GM23338 (cell line): ENCODE results near the gene TTC28. TPM values are rescaled to one million over a fixed set of nuclear protein-coding genes. Genes with fewer than 3 reads are reported as not detected.
A peak's percentile ranks its signal among the peaks of the same experiment; 100 is the strongest.

Experiments
- ATAC-seq: fragments of 200-7000 bp; cut with Tn5 transposase; 3 replicates; pipeline ENCODE4 v1.9.1; 2020
- DNase-seq: peaks from one replicate; pipeline ENCODE4 v3.0.0-alpha.2; 2015; ENCODE audit warnings: low spot score
- H2AFZ ChIP-seq: fragments of 200-600 bp; sonication (generic); 2 replicates; pipeline ENCODE4 v1.8.0; 2016; ENCODE audit warnings: antibody characterized with exemption, mild to moderate bottlenecking, moderate library complexity
- H3F3A ChIP-seq: fragments of 200-600 bp; sonication (generic); replicated peaks from 2 replicates; pipeline ENCODE4 v1.8.0; 2017; ENCODE audit warnings: antibody characterized with exemption, mixed run types, low read depth
- H3K27ac ChIP-seq: fragments of 200-600 bp; sonication (generic); 2 replicates; pipeline ENCODE4 v1.6.1; 2016; ENCODE audit warnings: low read depth
- H3K27me3 ChIP-seq: fragments of 200-600 bp; sonication (generic); 2 replicates; pipeline ENCODE4 v1.8.0; 2016; ENCODE audit warnings: mild to moderate bottlenecking, mixed run types, moderate library complexity; ENCODE audit not compliant: insufficient read depth
- H3K36me3 ChIP-seq: fragments of 200-600 bp; sonication (generic); 2 replicates; pipeline ENCODE4 v1.8.0; 2016; ENCODE audit warnings: mild to moderate bottlenecking; ENCODE audit not compliant: insufficient read depth
- H3K4me1 ChIP-seq: fragments of 200-600 bp; sonication (generic); 2 replicates; pipeline ENCODE4 v1.8.0; 2016; ENCODE audit warnings: mild to moderate bottlenecking, moderate library complexity; ENCODE audit not compliant: insufficient read depth
- H3K4me2 ChIP-seq: fragments of 200-600 bp; sonication (generic); 2 replicates; pipeline ENCODE4 v1.7.1; 2017; ENCODE audit warnings: mixed run types
- H3K4me3 ChIP-seq: fragments of 200-600 bp; sonication (generic); 2 replicates; pipeline ENCODE4 v1.6.1; 2016; ENCODE audit warnings: mixed run types
- H3K79me2 ChIP-seq: fragments of 200-600 bp; sonication (generic); replicated peaks from 2 replicates; pipeline ENCODE4 v1.8.0; 2017; ENCODE audit warnings: mild to moderate bottlenecking; ENCODE audit not compliant: insufficient read depth
- H3K9me2 ChIP-seq: fragments of 200-600 bp; sonication (generic); 2 replicates; pipeline ENCODE4 v1.8.0; 2017; ENCODE audit not compliant: insufficient read depth
- H4K20me1 ChIP-seq: fragments of 200-600 bp; sonication (generic); replicated peaks from 2 replicates; pipeline ENCODE4 v1.8.0; 2017; ENCODE audit warnings: mild to moderate bottlenecking; ENCODE audit not compliant: insufficient read depth
- H3K27ac Mint-ChIP-seq: 2 replicates; pipeline ENCODE4 v1.8.0; 2020; ENCODE audit warnings: inconsistent platforms, mild to moderate bottlenecking, moderate library complexity, mixed read lengths
- H3K27me3 Mint-ChIP-seq: 3 replicates; pipeline ENCODE4 v1.8.0; 2022; ENCODE audit warnings: low read depth, mild to moderate bottlenecking, moderate library complexity, mixed read lengths, inconsistent platforms; ENCODE audit not compliant: insufficient read depth, poor library complexity
- H3K36me3 Mint-ChIP-seq: 3 replicates; pipeline ENCODE4 v1.8.0; 2021; ENCODE audit warnings: low read depth, mild to moderate bottlenecking, inconsistent platforms, moderate library complexity, mixed read lengths
- H3K4me1 Mint-ChIP-seq: 3 replicates; pipeline ENCODE4 v1.8.0; 2020; ENCODE audit warnings: mild to moderate bottlenecking, inconsistent platforms, mixed read lengths
- H3K4me3 Mint-ChIP-seq: 3 replicates; pipeline ENCODE4 v1.8.0; 2021; ENCODE audit warnings: moderate library complexity, mild to moderate bottlenecking, inconsistent platforms, mixed read lengths
- H3K9me3 Mint-ChIP-seq: 3 replicates; pipeline ENCODE4 v1.8.0; 2020; ENCODE audit warnings: moderate library complexity, mild to moderate bottlenecking, inconsistent platforms, mixed read lengths
- CREB1 ChIP-seq: fragments of 250-450 bp; sonication (Bioruptor Pico); IDR thresholded peaks from 2 replicates; pipeline ENCODE4 v1.5.0; 2020; ENCODE audit warnings: low read depth, mild to moderate bottlenecking, moderate library complexity
- EZH2 ChIP-seq: fragments of 200-600 bp; sonication (generic); IDR thresholded peaks from one replicate; pipeline ENCODE4 v1.8.0; 2017; ENCODE audit warnings: antibody characterized with exemption, mild to moderate bottlenecking, low read depth; ENCODE audit not compliant: unreplicated experiment
- EZH2phosphoT487 ChIP-seq: fragments of 200-600 bp; sonication (generic); IDR thresholded peaks from one replicate; pipeline ENCODE4 v1.8.1; 2018; ENCODE audit warnings: antibody characterized with exemption; ENCODE audit not compliant: unreplicated experiment
- JUNB ChIP-seq: IDR thresholded peaks from one replicate; pipeline ENCODE4 v1.6.1; 2016; ENCODE audit warnings: antibody characterized with exemption; ENCODE audit not compliant: unreplicated experiment
- NANOG ChIP-seq: IDR thresholded peaks from 2 replicates; pipeline ENCODE4 v1.6.1; 2016; ENCODE audit warnings: antibody characterized with exemption, borderline replicate concordance
- POLR2AphosphoS5 ChIP-seq: IDR thresholded peaks from 2 replicates; pipeline ENCODE4 v1.6.1; 2016; ENCODE audit warnings: antibody characterized with exemption, low read depth
- REST ChIP-seq: IDR thresholded peaks from one replicate; pipeline ENCODE4 v1.6.1; 2018; ENCODE audit warnings: antibody characterized with exemption; ENCODE audit not compliant: unreplicated experiment
- STAT1 ChIP-seq: IDR thresholded peaks from one replicate; pipeline ENCODE4 v1.6.1; 2016; ENCODE audit warnings: antibody characterized with exemption; ENCODE audit not compliant: unreplicated experiment
- ZNF331 ChIP-seq: fragments of 250-450 bp; sonication (Bioruptor Pico); IDR thresholded peaks from 2 replicates; pipeline ENCODE4 v1.5.0; 2020; ENCODE audit warnings: low read depth, mild to moderate bottlenecking, moderate library complexity
- ZNF462 ChIP-seq: fragments of 250-450 bp; sonication (Bioruptor Pico); IDR thresholded peaks from 2 replicates; pipeline ENCODE4 v1.5.0; 2020; ENCODE audit warnings: mild to moderate bottlenecking, moderate library complexity
- polyA plus RNA-seq: library from polyadenylated mRNA; unstranded; fragments of >200 nt; fragmentation: Nextera tagmentation; extraction: Ambion mirVana; gene quantifications from 2 replicates; pipeline ENCODE4 v1.2.1, GENCODE V29; 2016
- total RNA-seq: library from RNA; depleted of rRNA; stranded (reverse); fragments of >200 nt; shearing (Covaris generic); gene quantifications from 2 replicates; pipeline ENCODE4 v1.2.3, GENCODE V29; 2014

TTC28 gene
- total and polyA plus RNA-seq, 2 experiments from 2014 or later: 4.5 to 16.1 TPM

GRCh38 chr22:27973846-27974245, 705.8 kb downstream of the TTC28 start (continued):
- TF ChIP-seq REST: no peak
- TF ChIP-seq CREB1 (CRISPR knock-in tag): no peak
- no peak for TF ChIP-seq STAT1
- TF ChIP-seq EZH2: no peak

- no peak overlapping the region for H3K4me3 Mint-ChIP-seq
- no peak overlapping the region for H3K4me2 ChIP-seq
- H3K27me3 ChIP-seq: no peaks in the 10 kb centered on the region
- H4K20me1 ChIP-seq: no peaks in the 10 kb centered on the region
- H3F3A ChIP-seq: no peaks in the 10 kb centered on the region
- no peaks in the 10 kb centered on the region for H3K9me2 ChIP-seq
- no peak overlapping the region for H3K27ac ChIP-seq
- no peaks in the 10 kb centered on the region for H3K9me3 Mint-ChIP-seq
- no peak overlapping the region for H2AFZ ChIP-seq
- H3K79me2 ChIP-seq: no peaks in the 10 kb centered on the region
- no peak for DNase-seq
- ATAC-seq: peak; percentile 73
- H3K36me3 Mint-ChIP-seq: no peaks in the 10 kb centered on the region; the same call in 1 of the 3 replicates
- peaks cover 4% of the 10 kb centered on the region for H3K27me3 Mint-ChIP-seq
- no peak overlapping the region for H3K4me3 ChIP-seq
- H3K36me3 ChIP-seq: no peaks in the 10 kb centered on the region
- H3K4me1 Mint-ChIP-seq: peaks cover 5% of the 10 kb centered on the region; the same call in 2 of the 3 replicates
- no peak overlapping the region for H3K27ac Mint-ChIP-seq
- H3K4me1 ChIP-seq: no peaks in the 10 kb centered on the region
- TF ChIP-seq STAT1 (no peak), NANOG (no peak), JUNB (no peak), CREB1 (CRISPR knock-in tag) (no peak), POLR2AphosphoS5 (no peak), ZNF462 (no peak), EZH2phosphoT487 (no peak), EZH2 (no peak), ZNF331 (CRISPR knock-in tag) (no peak)
These were observed 706.6 kb downstream of the TTC28 start for GRCh38 chr22:27972732-27973698.
